ENCODE data around the gene SLC30A10. TPM values are rescaled to one million over a fixed set of nuclear protein-coding genes. Genes with fewer than 3 reads are reported as not detected.
"Not testable (repeated sequence)": the region's sequence is repeated elsewhere in the genome, so short reads cannot be mapped to it uniquely, and the experiment has no call there.

SLC30A10 gene
- total and polyA plus RNA-seq, 5 donors = not detected

- Histone ChIP-seq H3K27ac (ENCODE audit: low read length) (no peak overlapping the region), H3K4me1 (ENCODE audit: control insufficient read depth, insufficient read depth, low read length) (no peaks in the 10 kb centered on the region), H3K9me3 (ENCODE audit: control insufficient read depth, low read length) (no peaks in the 10 kb centered on the region), H3K4me3 (ENCODE audit: low read length) (no peak overlapping the region), H3K27me3 (ENCODE audit: control insufficient read depth, insufficient read depth) (no peaks in the 10 kb centered on the region)
- intact Hi-C loops (cut with DNase I) = no loop called here
- WGBS = 84% methylated on average over 6 of the region's 6 CpGs
- ATAC-seq (no peak), DNase-seq (no peak)
Observed at GRCh38 chr1:219954052-219954451, 25.7 kb upstream of the SLC30A10 start.

- no peaks in the 10 kb centered on the region for H3K9me3 ChIP-seq (ENCODE audit: control insufficient read depth, low read length)
- DNase-seq = no peak
- no peak overlapping the region for H3K4me3 ChIP-seq (ENCODE audit: low read length)
- no peak for ATAC-seq
- no peak overlapping the region for H3K27ac ChIP-seq (ENCODE audit: low read length)
- no peaks in the 10 kb centered on the region for H3K27me3 ChIP-seq (ENCODE audit: control insufficient read depth, insufficient read depth)
- H3K4me1 ChIP-seq (ENCODE audit: control insufficient read depth, insufficient read depth, low read length) = no peaks in the 10 kb centered on the region
- intact Hi-C loops (cut with DNase I) = no loop called here
Observed at GRCh38 chr1:219952361-219952760, 24.0 kb upstream of the SLC30A10 start.

GRCh38 chr1:219949227-219949626, 20.9 kb upstream of the SLC30A10 start:
- intact Hi-C loops (cut with DNase I); H3K27me3 ChIP-seq (ENCODE audit: control insufficient read depth, insufficient read depth); H3K27ac ChIP-seq (ENCODE audit: low read length); H3K4me3 ChIP-seq (ENCODE audit: low read length); H3K9me3 ChIP-seq (ENCODE audit: control insufficient read depth, low read length); H3K4me1 ChIP-seq (ENCODE audit: control insufficient read depth, insufficient read depth, low read length); DNase-seq; ATAC-seq: not testable (repeated sequence)
- WGBS = over 99% methylated on average over 3 of the region's 5 CpGs

- H3K27me3 ChIP-seq (ENCODE audit: control insufficient read depth, insufficient read depth); DNase-seq; H3K4me3 ChIP-seq (ENCODE audit: low read length); H3K9me3 ChIP-seq (ENCODE audit: control insufficient read depth, low read length); H3K27ac ChIP-seq (ENCODE audit: low read length); H3K4me1 ChIP-seq (ENCODE audit: control insufficient read depth, insufficient read depth, low read length); ATAC-seq; intact Hi-C loops (cut with DNase I): not testable (repeated sequence)
- 95% methylated on average over 3 of the region's 3 CpGs for WGBS
Observed at GRCh38 chr1:219948766-219949165, 20.4 kb upstream of the SLC30A10 start.

GRCh38 chr1:219945795-219946194, 17.4 kb upstream of the SLC30A10 start:
- no peak overlapping the region for H3K27ac ChIP-seq (ENCODE audit: low read length)
- DNase-seq (no peak), ATAC-seq (no peak)
- H3K9me3 ChIP-seq (ENCODE audit: control insufficient read depth, low read length) = peaks cover 3% of the 10 kb centered on the region
- intact Hi-C loops (cut with DNase I) = no loop called here
- no peak overlapping the region for H3K4me3 ChIP-seq (ENCODE audit: low read length)
- no peaks in the 10 kb centered on the region for H3K4me1 ChIP-seq (ENCODE audit: control insufficient read depth, insufficient read depth, low read length)
- H3K27me3 ChIP-seq (ENCODE audit: control insufficient read depth, insufficient read depth) = no peaks in the 10 kb centered on the region

- Histone ChIP-seq H3K4me3 (ENCODE audit: low read length) (no peak overlapping the region), H3K9me3 (ENCODE audit: control insufficient read depth, low read length) (peaks cover 2% of the 10 kb centered on the region), H3K27ac (ENCODE audit: low read length) (no peak overlapping the region), H3K4me1 (ENCODE audit: control insufficient read depth, insufficient read depth, low read length) (no peaks in the 10 kb centered on the region), H3K27me3 (ENCODE audit: control insufficient read depth, insufficient read depth) (peaks cover 2% of the 10 kb centered on the region)
- no peak for DNase-seq
- ATAC-seq = no peak
- intact Hi-C loops (cut with DNase I) = no loop called here
- WGBS = 58% methylated on average over 2 of the region's 2 CpGs
Observed at GRCh38 chr1:219941179-219942118, 13.1 kb upstream of the SLC30A10 start.

GRCh38 chr1:219940707-219941106, 12.3 kb upstream of the SLC30A10 start:
- DNase-seq (no peak), ATAC-seq (no peak)
- Histone ChIP-seq H3K27ac (ENCODE audit: low read length) (no peak overlapping the region), H3K27me3 (ENCODE audit: control insufficient read depth, insufficient read depth) (peaks cover 2% of the 10 kb centered on the region), H3K4me3 (ENCODE audit: low read length) (no peak overlapping the region), H3K4me1 (ENCODE audit: control insufficient read depth, insufficient read depth, low read length) (no peaks in the 10 kb centered on the region), H3K9me3 (ENCODE audit: control insufficient read depth, low read length) (no peaks in the 10 kb centered on the region)
- WGBS = 63% methylated on average over 3 of the region's 3 CpGs
- intact Hi-C loops (cut with DNase I) = no loop called here

GRCh38 chr1:219938706-219939105, 10.3 kb upstream of the SLC30A10 start:
- WGBS = 62% methylated on average over 2 of the region's 2 CpGs
- Histone ChIP-seq H3K4me1 (ENCODE audit: control insufficient read depth, insufficient read depth, low read length) (no peaks in the 10 kb centered on the region), H3K27me3 (ENCODE audit: control insufficient read depth, insufficient read depth) (peaks cover 2% of the 10 kb centered on the region), H3K9me3 (ENCODE audit: control insufficient read depth, low read length) (no peaks in the 10 kb centered on the region), H3K4me3 (ENCODE audit: low read length) (no peak overlapping the region), H3K27ac (ENCODE audit: low read length) (no peak overlapping the region)
- DNase-seq (no peak), ATAC-seq (no peak)
- intact Hi-C loops (cut with DNase I) = no loop called here

- H3K27ac ChIP-seq (ENCODE audit: low read length); H3K27me3 ChIP-seq (ENCODE audit: control insufficient read depth, insufficient read depth); H3K4me3 ChIP-seq (ENCODE audit: low read length); H3K4me1 ChIP-seq (ENCODE audit: control insufficient read depth, insufficient read depth, low read length); ATAC-seq; DNase-seq; intact Hi-C loops (cut with DNase I); H3K9me3 ChIP-seq (ENCODE audit: control insufficient read depth, low read length): not testable (repeated sequence)
- 88% methylated on average over 11 of the region's 11 CpGs for WGBS
Observed at GRCh38 chr1:219933763-219934162, 5.4 kb upstream of the SLC30A10 start.

GRCh38 chr1:219931033-219931432, 2.7 kb upstream of the SLC30A10 start:
- H3K4me1 ChIP-seq (ENCODE audit: control insufficient read depth, insufficient read depth, low read length) = no peaks in the 10 kb centered on the region
- H3K4me3 ChIP-seq (ENCODE audit: low read length) = no peak overlapping the region
- H3K9me3 ChIP-seq (ENCODE audit: control insufficient read depth, low read length) = peaks cover 2% of the 10 kb centered on the region
- H3K27ac ChIP-seq (ENCODE audit: low read length) = no peak overlapping the region
- no peaks in the 10 kb centered on the region for H3K27me3 ChIP-seq (ENCODE audit: control insufficient read depth, insufficient read depth)
- intact Hi-C loops (cut with DNase I) = no loop called here
- DNase-seq = no peak
- ATAC-seq = no peak

- ATAC-seq = peak in 1 of 2 donors; percentile 31
- DNase-seq = no peak
- Histone ChIP-seq H3K27ac (ENCODE audit: low read length) (no peak overlapping the region), H3K4me1 (ENCODE audit: control insufficient read depth, insufficient read depth, low read length) (no peaks in the 10 kb centered on the region), H3K27me3 (ENCODE audit: control insufficient read depth, insufficient read depth) (no peaks in the 10 kb centered on the region), H3K9me3 (ENCODE audit: control insufficient read depth, low read length) (peaks cover 2% of the 10 kb centered on the region), H3K4me3 (ENCODE audit: low read length) (no peak overlapping the region)
- intact Hi-C loops (cut with DNase I) = no loop called here
- 45% methylated on average over 13 of the region's 13 CpGs for WGBS
Observed at GRCh38 chr1:219928791-219929118, 398 bp upstream of the SLC30A10 start.
